ENCODE measurements around the gene CASZ1. TPM values are rescaled to one million over a fixed set of nuclear protein-coding genes. Genes with fewer than 3 reads are reported as not detected.

CASZ1 gene
- total RNA-seq, 1 donor from 2014 or later: 9.2 TPM

- DNase-seq (ENCODE audit: low read depth): no peak
- no peak for TF ChIP-seq CTCF (IDR thresholded peaks at IDR 0.05; ENCODE audit: insufficient read depth, low read length, severe bottlenecking)
- no peak overlapping the region for H3K4me3 ChIP-seq (ENCODE audit: low read depth, low read length)
- peaks cover 16% of the 10 kb centered on the region for H3K36me3 ChIP-seq (ENCODE audit: control insufficient read depth, insufficient read depth, low read length)
- H3K27me3 ChIP-seq (ENCODE audit: control insufficient read depth, insufficient read depth, low read length): no peaks in the 10 kb centered on the region
- FAIRE-seq: no peak
Measured at GRCh38 chr1:10648689-10649516, 147.5 kb downstream of the CASZ1 start.

DNA sequence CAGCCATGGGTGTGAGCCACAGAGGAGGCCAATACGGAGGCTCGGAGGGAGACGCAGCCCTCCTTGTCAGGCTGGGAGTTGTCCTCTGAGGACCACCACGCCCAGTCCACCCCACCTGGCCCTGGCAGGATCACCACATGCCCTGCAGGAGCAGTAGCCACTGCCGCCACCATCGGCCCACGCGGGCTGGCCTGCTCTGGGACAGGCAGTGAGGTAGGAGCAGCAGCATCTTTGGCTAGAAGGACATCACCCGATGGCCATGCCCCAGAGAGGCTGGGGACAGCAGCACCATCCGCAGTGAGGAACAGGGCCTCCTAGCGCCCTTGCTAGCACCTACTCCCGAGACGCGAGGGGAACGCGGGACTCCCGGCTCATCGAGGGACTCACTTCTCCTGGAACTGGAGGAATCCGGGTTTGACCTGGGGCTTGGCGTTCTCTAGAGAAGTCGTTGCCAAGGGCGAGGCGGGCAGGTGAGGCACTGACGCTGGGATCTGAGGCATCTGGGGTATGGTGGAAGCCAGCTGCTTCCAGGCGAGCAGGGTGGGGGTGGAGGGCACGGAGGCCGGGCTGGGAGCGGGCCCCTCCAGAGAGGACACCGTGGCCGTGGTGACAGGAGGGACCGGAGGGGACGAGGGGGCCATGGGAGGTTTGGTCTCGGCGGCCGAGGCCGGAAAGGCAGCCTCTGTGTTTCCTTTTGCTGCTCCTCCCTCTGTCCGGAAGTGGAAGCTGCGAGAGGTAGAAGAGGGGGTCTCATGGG, 148.9 kb downstream of the CASZ1 start:
- DNase-seq (ENCODE audit: low read depth) (no peak), FAIRE-seq (no peak)
- TF ChIP-seq CTCF (IDR thresholded peaks at IDR 0.05; ENCODE audit: insufficient read depth, low read length, severe bottlenecking): no peak
- Histone ChIP-seq H3K4me3 (ENCODE audit: low read depth, low read length) (no peak overlapping the region), H3K27me3 (ENCODE audit: control insufficient read depth, insufficient read depth, low read length) (no peaks in the 10 kb centered on the region), H3K36me3 (ENCODE audit: control insufficient read depth, insufficient read depth, low read length) (peaks cover 17% of the 10 kb centered on the region)

DNA sequence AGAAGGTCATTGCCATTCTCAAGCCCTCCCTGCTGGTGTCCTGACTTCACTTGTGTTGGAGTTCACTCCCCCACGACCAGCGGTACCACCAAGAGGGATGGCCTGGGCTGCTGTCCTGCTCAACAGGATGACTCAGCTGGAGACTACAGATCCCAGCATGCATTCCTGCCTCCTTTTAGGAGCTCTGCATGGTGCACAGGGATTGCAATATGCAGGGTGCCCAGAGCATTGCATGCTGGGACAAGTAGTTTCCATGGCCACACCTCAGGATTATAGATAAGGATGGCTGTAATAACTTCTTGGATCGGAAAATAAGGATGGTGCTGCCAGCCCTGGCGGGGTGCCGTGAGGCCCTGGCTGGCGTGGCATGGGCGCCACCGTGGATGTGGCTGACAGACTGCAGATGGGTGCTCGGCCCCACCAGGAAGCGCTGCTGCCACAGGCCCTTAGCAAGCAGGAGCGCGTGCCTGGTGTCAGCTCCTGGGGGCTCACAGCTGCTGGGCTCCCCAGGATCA, 150.0 kb downstream of the CASZ1 start:
- DNase-seq (ENCODE audit: low read depth): peak; percentile 91
- peaks cover 21% of the 10 kb centered on the region for H3K36me3 ChIP-seq (ENCODE audit: control insufficient read depth, insufficient read depth, low read length)
- H3K27me3 ChIP-seq (ENCODE audit: control insufficient read depth, insufficient read depth, low read length): no peaks in the 10 kb centered on the region
- peak; percentile 98 for FAIRE-seq
- no peak for TF ChIP-seq CTCF (IDR thresholded peaks at IDR 0.05; ENCODE audit: insufficient read depth, low read length, severe bottlenecking)
- H3K4me3 ChIP-seq (ENCODE audit: low read depth, low read length): no peak overlapping the region

GRCh38 chr1:10644307-10645128, 151.9 kb downstream of the CASZ1 start:
- no peaks in the 10 kb centered on the region for H3K27me3 ChIP-seq (ENCODE audit: control insufficient read depth, insufficient read depth, low read length)
- no peak for TF ChIP-seq CTCF (IDR thresholded peaks at IDR 0.05; ENCODE audit: insufficient read depth, low read length, severe bottlenecking)
- FAIRE-seq (no peak), DNase-seq (ENCODE audit: low read depth) (peak; percentile 83)
- peaks cover 26% of the 10 kb centered on the region for H3K36me3 ChIP-seq (ENCODE audit: control insufficient read depth, insufficient read depth, low read length)
- H3K4me3 ChIP-seq (ENCODE audit: low read depth, low read length): no peak overlapping the region

GRCh38 chr1:10643607-10644306, 152.7 kb downstream of the CASZ1 start:
- no peak for FAIRE-seq

More at GRCh38 chr1:10643607-10644306, 152.7 kb downstream of the CASZ1 start:
- DNase-seq (ENCODE audit: low read depth): peak; percentile 60
- H3K36me3 ChIP-seq (ENCODE audit: control insufficient read depth, insufficient read depth, low read length): peaks cover 28% of the 10 kb centered on the region
- H3K4me3 ChIP-seq (ENCODE audit: low read depth, low read length): no peak overlapping the region
- no peak for TF ChIP-seq CTCF (IDR thresholded peaks at IDR 0.05; ENCODE audit: insufficient read depth, low read length, severe bottlenecking)
- H3K27me3 ChIP-seq (ENCODE audit: control insufficient read depth, insufficient read depth, low read length): no peaks in the 10 kb centered on the region

All from bronchial epithelial cell (primary cell).